ENCODE measurements around the gene SAFB2. TPM values are rescaled to one million over a fixed set of nuclear protein-coding genes. Genes with fewer than 3 reads are reported as not detected.

The SAFB2 gene
- total RNA-seq, 4 donors from 2014 or later = 11.6 to 47.3 (median 32.1) TPM

DNA sequence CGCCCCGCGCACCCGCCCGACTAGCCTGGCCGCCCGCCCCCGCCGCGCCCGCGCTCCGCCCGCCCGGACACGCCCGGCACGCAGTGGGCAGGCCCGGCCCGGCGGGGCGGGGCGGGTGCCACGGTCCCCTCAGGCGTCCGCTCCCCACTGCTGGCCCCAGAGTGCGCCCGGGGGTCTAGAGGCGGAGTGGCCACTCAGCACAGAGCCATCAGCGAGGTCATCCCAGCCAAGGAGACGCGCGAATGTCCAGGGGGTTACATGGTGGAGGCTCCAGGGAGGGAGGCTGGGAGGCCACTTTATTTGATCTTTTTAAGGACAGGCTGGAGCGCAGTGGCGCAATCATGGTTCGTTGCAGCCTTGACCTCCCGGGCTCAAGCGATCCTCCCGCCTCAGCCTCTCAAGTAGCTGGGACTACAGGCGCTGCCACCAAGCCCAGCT, 54.6 kb downstream of the SAFB2 start:
- H3K36me3 ChIP-seq = peaks cover 0 to 2% (median 0%) of the 10 kb centered on the region in 3 donors
- peak overlapping the region; percentile 55 to 89 (median 83) for H3K27ac ChIP-seq
- peaks cover 0 to 48% (median 0%) of the 10 kb centered on the region in 4 donors for H3K27me3 ChIP-seq
- 69% methylated on average over 5 to 7 of the region's 40 CpGs for WGBS, 2 donors
- intact Hi-C loops (cut with DNase I) = no loop called here
- no peak for DNase-seq
- peak overlapping the region; percentile 58 to 78 (median 66) for H3K4me3 ChIP-seq
- TF ChIP-seq POLR2A (IDR thresholded peaks at IDR 0.05) (no peak), CTCF (IDR thresholded peaks at IDR 0.05) (no peak)
- no peaks in the 10 kb centered on the region for H3K9me3 ChIP-seq
- peaks cover 0 to 50% (median 4%) of the 10 kb centered on the region in 3 donors for H3K4me1 ChIP-seq

GRCh38 chr19:5567360-5567969, 55.1 kb downstream of the SAFB2 start, which contains the start of gene TINCR:
Gene TINCR (minus strand): TSS chr19:5567953.
- Histone ChIP-seq H3K4me1 (peaks cover 0 to 45% (median 4%) of the 10 kb centered on the region in 3 donors), H3K27me3 (peaks cover 0 to 53% (median 0%) of the 10 kb centered on the region in 4 donors), H3K36me3 (peaks cover 0 to 7% (median 0%) of the 10 kb centered on the region in 3 donors), H3K9me3 (no peaks in the 10 kb centered on the region), H3K27ac (peak within 1 kb of the TSS; percentile 55 to 89 (median 83)), H3K4me3 (peak within 1 kb of the TSS; percentile 58 to 78 (median 66))
- WGBS, 2 donors = 19 to 41% methylated on average over 4 to 11 of the region's 63 CpGs
- TF ChIP-seq CTCF (IDR thresholded peaks at IDR 0.05) (peak in 1 of 6 experiments; percentile 17), POLR2A (IDR thresholded peaks at IDR 0.05) (peak in 1 of 4 donors; percentile 36)
- intact Hi-C loops (cut with DNase I) = no loop called here
- no peak for DNase-seq

- H3K27ac ChIP-seq = no peak overlapping the region
- WGBS, 2 donors = 66 to 72% methylated on average over 7 of the region's 7 CpGs
These were observed 57.6 kb downstream of the SAFB2 start for GRCh38 chr19:5564930-5565329.

DNA sequence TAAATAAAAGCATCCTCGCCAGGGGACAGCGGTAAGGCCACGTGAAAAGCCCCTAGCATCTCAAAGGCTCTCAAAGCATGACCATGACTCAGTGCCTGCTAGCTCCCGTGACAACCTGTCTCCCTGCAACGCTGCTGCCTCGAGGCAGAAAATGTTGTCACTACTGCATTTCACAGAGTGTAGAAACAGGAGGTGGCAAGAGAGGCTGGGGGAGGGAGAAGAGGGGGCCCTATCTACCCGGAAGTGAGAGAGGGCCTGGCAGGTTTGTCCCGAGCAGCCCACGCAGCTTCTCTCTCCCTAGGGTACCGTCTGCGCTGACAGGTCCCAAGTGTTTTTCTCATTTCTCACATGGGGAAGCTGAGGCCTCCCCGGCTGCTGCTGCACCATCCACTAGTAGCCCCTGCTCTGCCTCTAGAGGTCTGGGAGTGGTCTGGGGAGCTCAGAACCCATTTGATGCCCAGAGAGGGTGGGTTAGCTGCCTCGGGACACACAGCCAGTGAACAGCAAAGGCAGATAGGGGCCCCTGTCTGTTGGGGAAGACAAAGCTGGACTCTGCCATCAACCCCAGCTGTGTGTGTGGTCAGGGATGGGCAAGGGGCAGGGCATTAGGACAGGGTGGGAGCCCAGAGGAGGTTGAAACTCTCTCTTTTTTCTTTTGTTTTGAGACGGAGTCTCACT, 58.5 kb downstream of the SAFB2 start:
- Histone ChIP-seq H3K4me1 (peaks cover 4 to 64% (median 9%) of the 10 kb centered on the region in 3 donors), H3K4me3 (no peak overlapping the region), H3K36me3 (peaks cover 0 to 27% (median 0%) of the 10 kb centered on the region in 3 donors), H3K27ac (peak overlapping the region in 2 of 4 donors; percentile 59 to 66), H3K27me3 (peaks cover 0 to 72% (median 0%) of the 10 kb centered on the region in 4 donors), H3K9me3 (peaks cover 0 to 11% (median 0%) of the 10 kb centered on the region in 3 donors)
- no peak for DNase-seq
- TF ChIP-seq CTCF (IDR thresholded peaks at IDR 0.05) = no peak
- TF ChIP-seq POLR2A (IDR thresholded peaks at IDR 0.05) = no peak
- intact Hi-C loops (cut with DNase I) = no loop called here
- 12 to 33% methylated on average over 11 to 12 of the region's 14 CpGs for WGBS, 2 donors

More at GRCh38 chr19:5564930-5565329, 57.6 kb downstream of the SAFB2 start:
- intact Hi-C loops (cut with DNase I) = no loop called here
- H3K9me3 ChIP-seq = peaks cover 0 to 11% (median 0%) of the 10 kb centered on the region in 3 donors
- peaks cover 0 to 27% (median 0%) of the 10 kb centered on the region in 3 donors for H3K36me3 ChIP-seq
- H3K4me1 ChIP-seq = peaks cover 4 to 55% (median 5%) of the 10 kb centered on the region in 3 donors
- no peak for DNase-seq
- H3K27me3 ChIP-seq = peaks cover 0 to 73% (median 0%) of the 10 kb centered on the region in 4 donors
- TF ChIP-seq POLR2A (IDR thresholded peaks at IDR 0.05) (no peak), CTCF (IDR thresholded peaks at IDR 0.05) (no peak)
- H3K4me3 ChIP-seq = peak overlapping the region in 1 of 4 donors; percentile 78

DNA sequence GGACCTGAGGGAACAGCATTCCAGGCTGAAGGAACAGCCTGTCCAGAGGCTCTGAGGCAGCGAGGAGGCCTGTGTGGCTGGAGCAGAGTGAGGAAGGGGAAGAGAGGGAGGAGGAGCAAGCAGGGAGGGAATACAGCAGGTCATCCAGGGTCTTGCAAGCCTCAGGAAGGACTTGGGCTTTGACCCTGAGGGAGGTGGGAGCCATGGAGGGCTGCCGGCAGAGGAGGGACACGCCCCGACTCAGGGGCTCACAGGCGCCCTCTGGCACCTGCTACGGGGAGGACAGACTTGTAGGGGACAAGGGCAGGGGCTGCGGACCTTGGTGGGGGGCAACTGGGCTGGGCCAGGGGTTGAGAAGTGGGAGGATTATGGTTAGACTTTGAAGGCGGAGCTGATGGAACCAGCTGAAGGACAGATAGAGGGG, 59.6 kb downstream of the SAFB2 start:
- Histone ChIP-seq H3K4me3 (no peak overlapping the region), H3K27ac (no peak overlapping the region), H3K4me1 (peaks cover 4 to 69% (median 16%) of the 10 kb centered on the region in 3 donors), H3K9me3 (peaks cover 0 to 11% (median 0%) of the 10 kb centered on the region in 3 donors), H3K36me3 (peaks cover 0 to 27% (median 0%) of the 10 kb centered on the region in 3 donors), H3K27me3 (peaks cover 0 to 71% (median 0%) of the 10 kb centered on the region in 4 donors)
- intact Hi-C loops (cut with DNase I) = no loop called here
- no peak for TF ChIP-seq CTCF (IDR thresholded peaks at IDR 0.05)
- TF ChIP-seq POLR2A (IDR thresholded peaks at IDR 0.05) = no peak
- no peak for DNase-seq
- 45 to 65% methylated on average over 8 of the region's 8 CpGs for WGBS, 2 donors
